ENCODE data around the gene DNAJC4. TPM values are rescaled to one million over a fixed set of nuclear protein-coding genes. Genes with fewer than 3 reads are reported as not detected.

The DNAJC4 gene
- polyA plus RNA-seq, 2 of the 4 experiments (the other 2 are of a cell fraction) = 9.8 to 16.2 TPM

- no peak for TF ChIP-seq BCL3 (IDR thresholded peaks at IDR 0.05)
- no peak for TF ChIP-seq TP53 (CRISPR knock-in tag; IDR thresholded peaks at IDR 0.05)
- TF ChIP-seq MYC (IDR thresholded peaks at IDR 0.05; ENCODE audit: borderline replicate concordance, low read length) = no peak
- TF ChIP-seq BHLHE40 (IDR thresholded peaks at IDR 0.05; ENCODE audit: low read depth, low read length) = no peak
- TF ChIP-seq CTCF (IDR thresholded peaks at IDR 0.05) = no peak
- TF ChIP-seq NPAS2 (CRISPR knock-in tag; IDR thresholded peaks at IDR 0.05; ENCODE audit: borderline replicate concordance) = no peak
- TF ChIP-seq CEBPB (IDR thresholded peaks at IDR 0.05) = no peak
- no peak for TF ChIP-seq MAX (IDR thresholded peaks at IDR 0.05)
- no peak for TF ChIP-seq ZNF302 (CRISPR knock-in tag; IDR thresholded peaks at IDR 0.05)
Measured at GRCh38 chr11:64237484-64237951, 7.2 kb downstream of the DNAJC4 start (continued).

- Histone ChIP-seq H3K9me3 (no peaks in the 10 kb centered on the region), H3K27ac (no peak overlapping the region), H3K4me2 (no peak overlapping the region), H3K4me3 (no peak overlapping the region), H3K4me1 (peaks cover 32% of the 10 kb centered on the region)
- CTCF ChIA-PET = interaction anchor here (1.7 to 3.0 kb wide), 3 partner anchors 11 to 67 kb away, joined by 6 to 14 read pairs (median 12); partner anchors contain the start of genes NUDT22, PLCB3 and TRPT1
- ATAC-seq (no peak), FAIRE-seq (no peak), DNase-seq (ENCODE audit: low read depth in 1 of 2, low spot score in 1 of 2) (no peak)
- POLR2A ChIA-PET = interaction anchor here (0.8 to 1.5 kb wide), 2 partner anchors 9 to 12 kb away, joined by 3 to 4 read pairs; partner anchors contain the start of genes NUDT22 and TRPT1
- 95% methylated on average over 8 of the region's 9 CpGs for WGBS (ENCODE audit: missing lambda C conversion rate)
- no peak for TF ChIP-seq ZFP36 (IDR thresholded peaks at IDR 0.05; ENCODE audit: borderline replicate concordance, partially characterized antibody)
- TF ChIP-seq ZNF302 (CRISPR knock-in tag; IDR thresholded peaks at IDR 0.05) = no peak
- no peak for TF ChIP-seq MYC (IDR thresholded peaks at IDR 0.05; ENCODE audit: borderline replicate concordance, low read length)
- TF ChIP-seq ESRRA (IDR thresholded peaks at IDR 0.05; ENCODE audit: borderline replicate concordance, low read length) = no peak
- no peak for TF ChIP-seq CHD4 (IDR thresholded peaks at IDR 0.05; ENCODE audit: borderline replicate concordance)
- no peak for TF ChIP-seq JUN (IDR thresholded peaks at IDR 0.05)
- no peak for TF ChIP-seq BHLHE40 (IDR thresholded peaks at IDR 0.05; ENCODE audit: low read depth, low read length)
- TF ChIP-seq HMGXB4 (CRISPR knock-in tag; IDR thresholded peaks at IDR 0.05; ENCODE audit: borderline replicate concordance) = no peak
- TF ChIP-seq FOXS1 (CRISPR knock-in tag; IDR thresholded peaks at IDR 0.05) = no peak
- no peak for TF ChIP-seq FOSB (CRISPR knock-in tag; IDR thresholded peaks at IDR 0.05)
- no peak for TF ChIP-seq SMC3 (IDR thresholded peaks at IDR 0.05)
- no peak for TF ChIP-seq KDM5A (IDR thresholded peaks at IDR 0.05)
- no peak for TF ChIP-seq TFCP2L1 (CRISPR knock-in tag; IDR thresholded peaks at IDR 0.05)
- no peak for TF ChIP-seq RFX5 (IDR thresholded peaks at IDR 0.05)
- no peak for TF ChIP-seq GATA3 (IDR thresholded peaks at IDR 0.05; ENCODE audit: borderline replicate concordance)
- no peak for TF ChIP-seq HEYL (CRISPR knock-in tag; IDR thresholded peaks at IDR 0.05)
- TF ChIP-seq EHF (CRISPR knock-in tag; IDR thresholded peaks at IDR 0.05) = no peak
- no peak for TF ChIP-seq PBX3 (IDR thresholded peaks at IDR 0.05)
- no peak for TF ChIP-seq MAX (IDR thresholded peaks at IDR 0.05)
- TF ChIP-seq CHD2 (IDR thresholded peaks at IDR 0.05; ENCODE audit: low read length, partially characterized antibody) = no peak
Measured at GRCh38 chr11:64238076-64238475, 7.7 kb downstream of the DNAJC4 start.

All from A549 (cell line).